GM19468 (cell line): ENCODE measurements around the gene TNS3.
"Not testable (repeated sequence)": the region's sequence is repeated elsewhere in the genome, so short reads cannot be mapped to it uniquely, and the experiment has no call there.

Experiments
- ATAC-seq: cut with Tn5 transposase; IDR thresholded peaks from one replicate; pipeline ENCODE4 v1.9.1; 2021; ENCODE audit warnings: mild to moderate bottlenecking, moderate library complexity, moderate number of reproducible peaks; ENCODE audit not compliant: unreplicated experiment; ENCODE audit errors: extremely low read depth

Gene TNS3

DNA sequence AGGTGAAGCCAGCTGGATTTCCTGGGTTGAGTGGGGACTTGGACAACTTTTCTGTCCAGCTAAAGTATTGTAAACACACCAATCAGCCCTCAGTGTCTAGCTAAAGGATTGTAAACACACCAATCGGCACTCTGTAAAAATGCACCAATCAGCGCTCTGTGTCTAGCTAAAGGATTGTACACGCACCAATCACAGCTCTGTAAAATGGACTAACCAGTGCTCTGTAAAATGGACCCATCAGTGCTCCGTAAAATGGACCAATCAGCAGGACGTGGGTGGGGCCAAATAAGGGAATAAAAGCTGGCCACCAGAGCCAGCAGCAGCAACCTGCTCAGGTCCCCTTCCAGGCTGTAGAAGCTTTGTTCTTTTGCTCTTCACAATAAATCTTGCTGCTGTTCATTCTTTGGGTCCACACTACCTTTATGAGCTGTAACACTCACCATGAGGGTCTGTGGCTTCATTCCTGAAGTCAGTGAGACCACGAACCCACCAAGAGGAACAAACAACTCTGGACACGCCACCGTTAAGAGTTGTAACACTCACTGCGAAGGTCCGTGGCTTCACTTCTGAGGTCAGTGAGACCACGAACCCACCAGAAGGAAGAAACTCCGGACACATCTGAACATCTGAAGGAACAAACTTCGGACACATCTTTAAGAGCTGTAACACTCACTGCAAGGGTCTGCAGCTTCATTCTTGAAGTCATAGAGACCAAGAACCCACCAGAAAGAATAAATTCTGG is 21.8 kb upstream of the TNS3 start:
- not testable (repeated sequence) for ATAC-seq

DNA sequence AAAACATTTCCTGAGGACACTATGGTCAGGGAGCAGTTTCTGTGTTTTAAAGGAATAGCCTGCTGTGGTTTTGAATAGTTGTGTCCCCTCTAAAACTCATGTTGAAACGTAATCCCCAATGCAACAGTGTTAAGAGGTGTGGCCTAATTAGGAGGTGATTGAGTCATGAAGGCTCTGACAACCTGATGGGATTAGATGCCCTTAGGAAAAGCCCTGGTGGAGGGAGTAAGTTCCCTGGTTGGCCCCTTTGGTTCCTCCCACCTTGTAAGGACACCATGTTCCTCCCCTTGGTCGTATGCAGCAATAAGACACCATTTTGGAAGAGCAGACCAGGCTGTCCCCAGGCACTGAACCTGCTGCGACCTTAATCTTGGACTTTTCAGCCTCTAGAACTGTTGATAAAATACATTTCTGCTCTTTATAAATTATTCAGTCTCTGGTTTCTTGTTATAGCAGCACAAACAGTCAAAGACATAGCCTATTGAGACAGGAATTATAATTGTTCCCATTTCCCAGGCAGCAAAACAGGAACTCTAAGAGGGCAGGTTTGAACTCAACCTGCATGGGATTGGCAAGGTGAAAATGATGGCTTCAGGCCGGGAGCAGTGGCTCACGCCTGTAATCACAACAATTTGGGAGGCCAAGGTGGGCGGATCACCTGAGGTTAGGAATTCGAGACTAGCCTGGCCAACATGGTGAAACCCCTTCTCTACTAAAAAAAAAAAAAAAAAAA is 20.5 kb upstream of the TNS3 start:
- no peak for ATAC-seq

GRCh38 chr7:47601881-47602249 is 20.0 kb upstream of the TNS3 start:
- no peak for ATAC-seq

DNA sequence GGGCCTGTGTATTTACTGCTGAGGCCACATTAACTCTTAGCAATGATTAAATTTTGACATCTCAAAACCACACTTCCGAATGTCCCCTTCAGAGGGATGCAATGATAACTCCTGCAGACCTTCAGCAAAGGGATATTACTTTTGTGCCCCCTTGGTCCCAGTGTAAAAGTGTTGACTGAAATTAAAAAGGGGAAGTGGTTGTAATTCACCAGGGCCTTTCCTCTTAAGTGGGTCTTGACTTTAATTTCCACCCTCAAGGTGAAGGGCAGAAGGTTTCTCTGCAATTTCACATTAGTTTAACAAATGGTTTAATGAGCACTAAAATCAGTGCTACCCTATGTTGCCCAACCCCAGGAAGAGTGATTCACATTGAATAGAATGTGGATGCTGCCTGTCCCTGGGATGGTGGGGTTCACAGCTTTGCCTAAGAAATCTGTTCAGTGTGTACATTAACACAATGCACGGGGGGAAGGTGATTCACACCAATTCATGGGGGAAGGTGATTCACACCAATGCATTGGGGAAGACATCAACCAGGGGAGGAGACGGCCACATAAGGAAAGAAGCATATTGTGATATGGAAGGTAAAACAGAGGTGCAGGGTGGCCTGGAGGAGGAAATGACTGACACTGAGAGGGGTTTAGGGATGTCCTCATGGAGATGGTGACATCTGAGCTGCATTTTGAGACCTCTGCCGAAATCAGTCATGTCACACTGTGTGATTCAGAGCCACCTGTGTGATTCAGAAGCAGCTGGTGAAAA is 19.4 kb upstream of the TNS3 start:
- ATAC-seq: no peak

- no peak for ATAC-seq
Measured at GRCh38 chr7:47600199-47601118, 18.5 kb upstream of the TNS3 start.

GRCh38 chr7:47597379-47597778 is 15.5 kb upstream of the TNS3 start:
- ATAC-seq: no peak

- no peak for ATAC-seq
Measured at GRCh38 chr7:47596502-47597202, 14.7 kb upstream of the TNS3 start.

GRCh38 chr7:47594406-47594805 is 12.5 kb upstream of the TNS3 start:
- no peak for ATAC-seq

- no peak for ATAC-seq
Measured at GRCh38 chr7:47591655-47592572, 10.0 kb upstream of the TNS3 start.

DNA sequence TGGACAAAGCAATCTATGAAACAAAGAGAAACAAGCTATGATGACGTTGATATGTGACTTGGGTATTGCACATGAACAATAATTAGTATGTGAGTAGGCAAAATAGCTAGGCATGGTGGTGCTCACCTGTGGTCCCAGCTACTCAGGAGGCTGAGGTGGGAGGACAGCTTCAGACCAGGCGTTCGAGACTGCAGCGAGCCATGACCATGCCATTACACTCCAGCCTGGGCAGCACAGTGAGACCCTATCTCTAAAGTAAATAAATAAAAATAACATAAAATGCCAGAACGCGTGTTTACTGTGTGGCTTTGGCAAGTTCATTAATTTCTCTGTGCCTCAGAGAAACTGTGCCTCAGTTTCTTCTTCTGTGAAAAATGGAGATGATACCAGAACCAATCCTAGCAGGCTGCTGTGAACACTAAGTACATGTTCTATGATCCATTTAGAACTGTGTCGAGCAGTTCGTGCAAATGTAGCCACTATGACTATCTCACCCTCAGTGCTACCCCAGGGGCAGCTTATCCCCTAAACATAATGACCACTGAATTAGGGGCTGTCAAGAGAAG is 9.3 kb upstream of the TNS3 start:
- ATAC-seq: no peak

- ATAC-seq: not testable (repeated sequence)
Measured at GRCh38 chr7:47590215-47590614, 8.3 kb upstream of the TNS3 start.

- ATAC-seq: no peak
Measured at GRCh38 chr7:47588704-47589225, 6.9 kb upstream of the TNS3 start.

GRCh38 chr7:47587976-47588375 is 6.1 kb upstream of the TNS3 start:
- no peak for ATAC-seq

- ATAC-seq: no peak
Measured at GRCh38 chr7:47587351-47587750, 5.4 kb upstream of the TNS3 start.

DNA sequence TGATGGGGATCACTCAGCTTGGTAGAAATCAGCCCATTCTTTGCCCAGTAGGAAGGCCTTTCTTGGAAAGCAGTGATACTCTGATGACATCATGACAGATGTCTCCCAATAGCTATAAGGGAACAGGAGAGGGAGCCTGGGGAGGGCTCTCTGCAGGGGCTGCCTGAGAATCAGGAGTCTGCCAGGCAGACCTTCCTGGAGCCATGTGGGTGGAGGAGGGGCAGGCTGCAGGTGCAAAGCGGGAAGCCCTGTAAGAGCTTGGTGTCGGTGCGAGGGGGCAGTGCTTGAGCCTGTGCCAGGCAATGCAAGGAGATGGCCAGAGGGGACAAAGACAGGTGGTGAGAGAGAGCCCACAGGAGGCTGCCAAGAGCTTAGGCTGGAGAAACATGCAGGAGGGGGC is 5.0 kb upstream of the TNS3 start:
- ATAC-seq: no peak

DNA sequence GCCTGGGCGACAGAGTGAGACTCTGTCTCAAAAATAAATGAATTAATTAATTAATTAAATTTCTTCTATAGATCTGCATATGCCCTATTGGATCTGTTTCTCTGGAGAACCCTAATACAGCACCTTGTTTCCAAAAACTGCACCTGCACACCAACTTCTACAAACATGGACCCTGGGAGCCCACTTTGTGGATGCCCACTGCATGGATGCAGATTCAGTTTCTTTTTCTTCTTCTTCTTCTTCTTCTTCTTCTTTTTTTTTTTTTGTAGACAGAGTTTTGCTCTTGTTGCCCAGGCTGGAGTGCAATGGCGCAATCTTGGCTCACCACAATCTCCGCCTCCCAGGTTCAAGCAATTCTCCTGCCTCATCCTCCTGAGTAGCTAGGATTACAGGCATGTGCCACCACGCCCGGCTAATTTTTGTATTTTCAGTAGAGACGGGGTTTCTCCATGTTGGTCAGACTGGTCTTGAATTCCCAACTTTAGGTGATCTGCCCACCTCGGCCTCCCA is 4.3 kb upstream of the TNS3 start:
- ATAC-seq: not testable (repeated sequence)

DNA sequence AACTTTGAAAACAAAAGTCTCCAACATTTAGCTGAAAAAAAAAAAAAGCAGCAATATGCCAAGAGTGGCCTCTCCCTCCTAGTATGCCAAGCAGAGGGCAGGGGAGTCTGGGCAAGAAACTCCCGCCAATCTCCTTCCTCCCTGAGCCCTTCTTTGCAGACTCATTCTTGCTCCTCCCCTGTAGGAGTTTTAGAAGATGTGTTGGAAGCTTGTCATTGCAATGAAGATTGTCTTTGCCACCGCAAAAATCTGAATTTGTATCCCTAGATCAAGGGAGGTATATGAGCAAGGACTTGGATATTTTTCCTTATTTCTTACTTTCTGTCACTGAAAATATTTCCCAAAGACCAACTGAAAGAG is 2.6 kb upstream of the TNS3 start:
- ATAC-seq: no peak
